ENCODE data around the gene NUP42. TPM values are rescaled to one million over a fixed set of nuclear protein-coding genes. Genes with fewer than 3 reads are reported as not detected.

The NUP42 gene
- total and polyA plus RNA-seq, 9 of the 15 experiments (the other 6 are each of a cell fraction or from before 2014, with no cell fraction given) = 41.8 to 86.4 (median 71.2) TPM

DNA sequence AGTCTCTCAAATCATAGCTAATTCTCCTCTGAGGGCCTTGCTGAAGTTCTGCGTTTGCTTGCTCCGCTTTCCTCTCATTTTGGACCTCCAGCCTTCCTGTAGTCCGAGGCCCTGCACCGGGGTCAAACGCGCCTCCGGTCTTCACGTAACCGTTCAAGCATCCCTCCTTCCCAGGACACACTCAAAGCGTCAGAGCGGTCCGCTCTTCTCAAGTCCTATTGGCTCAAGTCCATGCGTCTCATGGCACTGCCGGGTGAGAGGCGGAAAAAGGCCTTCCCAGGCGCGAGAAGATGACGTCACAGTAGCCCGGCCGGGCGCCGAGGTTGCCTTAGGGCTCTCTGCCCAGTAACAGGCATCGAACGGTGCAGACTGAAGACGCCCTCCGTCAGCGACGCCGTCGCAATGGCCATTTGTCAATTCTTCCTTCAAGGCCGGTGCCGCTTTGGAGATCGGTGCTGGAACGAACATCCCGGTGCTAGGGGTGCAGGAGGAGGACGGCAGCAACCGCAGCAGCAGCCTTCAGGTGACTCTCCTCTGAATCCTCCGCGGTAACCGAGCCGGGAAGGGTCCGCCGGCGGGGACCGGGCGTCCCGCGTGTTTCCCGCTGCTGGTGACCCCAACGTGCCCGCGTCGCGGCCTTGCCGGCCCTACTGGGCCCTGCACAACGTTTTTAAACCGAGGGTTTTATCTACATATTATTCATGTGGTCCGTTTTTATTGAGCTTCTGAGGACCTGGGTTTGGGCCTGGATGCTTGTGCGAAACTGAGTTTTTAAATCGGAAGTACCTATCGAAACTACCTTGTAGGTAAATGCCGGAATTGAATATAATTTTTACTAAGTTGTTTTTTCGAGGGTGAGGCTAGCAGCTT is at the start of gene NUP42 (continued):
- TF ChIP-seq RCOR1 (IDR thresholded peaks at IDR 0.05; ENCODE audit: borderline replicate concordance in 1 of 2, low read depth in 2 of 2, low read length in 2 of 2) = peak in 1 of 2 experiments; percentile 76; a peak in 2 of 4 replicates
- TF ChIP-seq TEAD4 (IDR thresholded peaks at IDR 0.05; ENCODE audit: low read length) = peak; percentile 37
- TF ChIP-seq TEAD4 (CRISPR knock-in tag; IDR thresholded peaks at IDR 0.05; ENCODE audit: borderline replicate concordance) = no peak
- TF ChIP-seq POLR2A (conservative IDR thresholded peaks at IDR 0.05) = peak; percentile 96
- peak; percentile 71 for TF ChIP-seq HDAC2 (IDR thresholded peaks at IDR 0.05)
- TF ChIP-seq POLR2G (IDR thresholded peaks at IDR 0.05; ENCODE audit: low read depth, low read length) = peak; percentile 99
- TF ChIP-seq KLF16 (IDR thresholded peaks at IDR 0.05) = no peak
- no peak for TF ChIP-seq POLR3A (IDR thresholded peaks at IDR 0.05; ENCODE audit: borderline replicate concordance, extremely low read depth, insufficient read depth, insufficient read length)
- TF ChIP-seq FUS (optimal IDR thresholded peaks at IDR 0.05; ENCODE audit: low read depth, low read length) = no peak
- peak; percentile 96 for TF ChIP-seq MTA3 (IDR thresholded peaks at IDR 0.05; ENCODE audit: borderline replicate concordance)
- TF ChIP-seq ZNF778 (CRISPR knock-in tag; IDR thresholded peaks at IDR 0.05) = no peak
- peak; percentile 81 for TF ChIP-seq POLR2H (tag; IDR thresholded peaks at IDR 0.05; ENCODE audit: low read depth)
- no peak for TF ChIP-seq ZNF707 (CRISPR knock-in tag; conservative IDR thresholded peaks at IDR 0.05)
- TF ChIP-seq, protein P1, sequence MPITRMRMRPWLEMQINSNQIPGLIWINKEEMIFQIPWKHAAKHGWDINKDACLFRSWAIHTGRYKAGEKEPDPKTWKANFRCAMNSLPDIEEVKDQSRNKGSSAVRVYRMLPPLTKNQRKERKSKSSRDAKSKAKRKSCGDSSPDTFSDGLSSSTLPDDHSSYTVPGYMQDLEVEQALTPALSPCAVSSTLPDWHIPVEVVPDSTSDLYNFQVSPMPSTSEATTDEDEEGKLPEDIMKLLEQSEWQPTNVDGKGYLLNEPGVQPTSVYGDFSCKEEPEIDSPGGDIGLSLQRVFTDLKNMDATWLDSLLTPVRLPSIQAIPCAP (CRISPR knock-in tag; IDR thresholded peaks at IDR 0.05; ENCODE audit: borderline replicate concordance) = no peak
- TF ChIP-seq HDAC3 (IDR thresholded peaks at IDR 0.05; ENCODE audit: borderline replicate concordance, partially characterized antibody) = peak; percentile 16
- TF ChIP-seq CBFA2T3 (IDR thresholded peaks at IDR 0.05) = no peak
- TF ChIP-seq KDM5B (IDR thresholded peaks at IDR 0.05; ENCODE audit: insufficient replicate concordance, low read depth, low read length) = peak; percentile 94
- TF ChIP-seq SOX6 (IDR thresholded peaks at IDR 0.05) = no peak; the same call in 1 of the 2 replicates
- peak in 1 of 2 experiments; percentile 88; a peak in 2 of 4 replicates for TF ChIP-seq HDAC1 (IDR thresholded peaks at IDR 0.05)
- TF ChIP-seq, protein P2, sequence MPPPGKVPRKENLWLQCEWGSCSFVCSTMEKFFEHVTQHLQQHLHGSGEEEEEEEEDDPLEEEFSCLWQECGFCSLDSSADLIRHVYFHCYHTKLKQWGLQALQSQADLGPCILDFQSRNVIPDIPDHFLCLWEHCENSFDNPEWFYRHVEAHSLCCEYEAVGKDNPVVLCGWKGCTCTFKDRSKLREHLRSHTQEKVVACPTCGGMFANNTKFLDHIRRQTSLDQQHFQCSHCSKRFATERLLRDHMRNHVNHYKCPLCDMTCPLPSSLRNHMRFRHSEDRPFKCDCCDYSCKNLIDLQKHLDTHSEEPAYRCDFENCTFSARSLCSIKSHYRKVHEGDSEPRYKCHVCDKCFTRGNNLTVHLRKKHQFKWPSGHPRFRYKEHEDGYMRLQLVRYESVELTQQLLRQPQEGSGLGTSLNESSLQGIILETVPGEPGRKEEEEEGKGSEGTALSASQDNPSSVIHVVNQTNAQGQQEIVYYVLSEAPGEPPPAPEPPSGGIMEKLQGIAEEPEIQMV (tag; conservative IDR thresholded peaks at IDR 0.05; ENCODE audit: low read depth) = peak; percentile 22; the same call in 1 of the 2 replicates
- TF ChIP-seq, protein P3, sequence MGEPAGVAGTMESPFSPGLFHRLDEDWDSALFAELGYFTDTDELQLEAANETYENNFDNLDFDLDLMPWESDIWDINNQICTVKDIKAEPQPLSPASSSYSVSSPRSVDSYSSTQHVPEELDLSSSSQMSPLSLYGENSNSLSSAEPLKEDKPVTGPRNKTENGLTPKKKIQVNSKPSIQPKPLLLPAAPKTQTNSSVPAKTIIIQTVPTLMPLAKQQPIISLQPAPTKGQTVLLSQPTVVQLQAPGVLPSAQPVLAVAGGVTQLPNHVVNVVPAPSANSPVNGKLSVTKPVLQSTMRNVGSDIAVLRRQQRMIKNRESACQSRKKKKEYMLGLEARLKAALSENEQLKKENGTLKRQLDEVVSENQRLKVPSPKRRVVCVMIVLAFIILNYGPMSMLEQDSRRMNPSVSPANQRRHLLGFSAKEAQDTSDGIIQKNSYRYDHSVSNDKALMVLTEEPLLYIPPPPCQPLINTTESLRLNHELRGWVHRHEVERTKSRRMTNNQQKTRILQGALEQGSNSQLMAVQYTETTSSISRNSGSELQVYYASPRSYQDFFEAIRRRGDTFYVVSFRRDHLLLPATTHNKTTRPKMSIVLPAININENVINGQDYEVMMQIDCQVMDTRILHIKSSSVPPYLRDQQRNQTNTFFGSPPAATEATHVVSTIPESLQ (CRISPR knock-in tag; IDR thresholded peaks at IDR 0.05) = peak; percentile 93
- TF ChIP-seq, protein P4, sequence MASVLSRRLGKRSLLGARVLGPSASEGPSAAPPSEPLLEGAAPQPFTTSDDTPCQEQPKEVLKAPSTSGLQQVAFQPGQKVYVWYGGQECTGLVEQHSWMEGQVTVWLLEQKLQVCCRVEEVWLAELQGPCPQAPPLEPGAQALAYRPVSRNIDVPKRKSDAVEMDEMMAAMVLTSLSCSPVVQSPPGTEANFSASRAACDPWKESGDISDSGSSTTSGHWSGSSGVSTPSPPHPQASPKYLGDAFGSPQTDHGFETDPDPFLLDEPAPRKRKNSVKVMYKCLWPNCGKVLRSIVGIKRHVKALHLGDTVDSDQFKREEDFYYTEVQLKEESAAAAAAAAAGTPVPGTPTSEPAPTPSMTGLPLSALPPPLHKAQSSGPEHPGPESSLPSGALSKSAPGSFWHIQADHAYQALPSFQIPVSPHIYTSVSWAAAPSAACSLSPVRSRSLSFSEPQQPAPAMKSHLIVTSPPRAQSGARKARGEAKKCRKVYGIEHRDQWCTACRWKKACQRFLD (CRISPR knock-in tag; IDR thresholded peaks at IDR 0.05) = peak; percentile 91
- TF ChIP-seq DMBX1 (CRISPR knock-in tag; IDR thresholded peaks at IDR 0.05; ENCODE audit: borderline replicate concordance) = no peak
